Panc1 (cell line): ENCODE results near the gene DDX4.

ENCODE experiments used
- CTCF ChIP-seq: fragments of 450-650 bp; IDR thresholded peaks from 2 replicates; pipeline ENCODE4 v1.5.1; 2017; ENCODE audit warnings: mild to moderate bottlenecking
- POLR2AphosphoS5 ChIP-seq: IDR thresholded peaks from 2 replicates; pipeline ENCODE4 v1.6.1; 2012; ENCODE audit warnings: mild to moderate bottlenecking, low read depth, low read length, moderate library complexity
- TCF7L2 ChIP-seq: IDR thresholded peaks from 2 replicates; pipeline ENCODE4 v1.6.1; 2011; ENCODE audit warnings: mild to moderate bottlenecking, low read depth, low read length, inconsistent platforms

- no peak for TF ChIP-seq CTCF
- TF ChIP-seq POLR2AphosphoS5: no peak
- no peak for TF ChIP-seq TCF7L2
These were observed at the start of gene DDX4 for GRCh38 chr5:55737793-55738192.
